ENCODE measurements around the gene ALCAM. TPM values are rescaled to one million over a fixed set of nuclear protein-coding genes. Genes with fewer than 3 reads are reported as not detected.

The ALCAM gene
- total RNA-seq, 1 donor from 2014 or later = 90.3 TPM

DNA sequence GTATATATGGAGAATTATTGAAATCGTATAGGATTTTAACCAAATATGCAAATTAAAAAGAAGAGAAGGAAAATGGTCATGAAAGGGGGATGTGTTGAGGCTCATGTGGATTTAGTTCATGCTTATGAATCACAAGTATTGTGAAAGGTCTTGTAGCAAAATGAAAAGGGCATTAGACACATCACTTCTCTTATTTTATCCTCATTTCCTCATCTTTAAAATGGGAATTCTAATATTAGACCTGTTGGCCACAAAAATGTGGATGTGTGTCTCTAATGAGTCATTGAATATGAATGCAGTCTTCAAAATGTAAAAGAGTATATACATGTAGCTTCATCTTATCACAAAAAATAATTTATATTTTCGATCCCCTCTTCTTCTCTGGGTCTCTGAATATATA, 14.9 kb upstream of the ALCAM start:
- DNase-seq (ENCODE audit: low spot score in 2 of 2, unreplicated experiment in 2 of 2) = no peak
- Mint-ChIP-seq H3K4me3 (no peak overlapping the region), H3K36me3 (no peaks in the 10 kb centered on the region), H3K27me3 (ENCODE audit: low read depth) (peaks cover 5% of the 10 kb centered on the region), H3K9me3 (no peaks in the 10 kb centered on the region), H3K27ac (no peak overlapping the region), H3K4me1 (peaks cover 27% of the 10 kb centered on the region)
- TF ChIP-seq, protein P1, sequence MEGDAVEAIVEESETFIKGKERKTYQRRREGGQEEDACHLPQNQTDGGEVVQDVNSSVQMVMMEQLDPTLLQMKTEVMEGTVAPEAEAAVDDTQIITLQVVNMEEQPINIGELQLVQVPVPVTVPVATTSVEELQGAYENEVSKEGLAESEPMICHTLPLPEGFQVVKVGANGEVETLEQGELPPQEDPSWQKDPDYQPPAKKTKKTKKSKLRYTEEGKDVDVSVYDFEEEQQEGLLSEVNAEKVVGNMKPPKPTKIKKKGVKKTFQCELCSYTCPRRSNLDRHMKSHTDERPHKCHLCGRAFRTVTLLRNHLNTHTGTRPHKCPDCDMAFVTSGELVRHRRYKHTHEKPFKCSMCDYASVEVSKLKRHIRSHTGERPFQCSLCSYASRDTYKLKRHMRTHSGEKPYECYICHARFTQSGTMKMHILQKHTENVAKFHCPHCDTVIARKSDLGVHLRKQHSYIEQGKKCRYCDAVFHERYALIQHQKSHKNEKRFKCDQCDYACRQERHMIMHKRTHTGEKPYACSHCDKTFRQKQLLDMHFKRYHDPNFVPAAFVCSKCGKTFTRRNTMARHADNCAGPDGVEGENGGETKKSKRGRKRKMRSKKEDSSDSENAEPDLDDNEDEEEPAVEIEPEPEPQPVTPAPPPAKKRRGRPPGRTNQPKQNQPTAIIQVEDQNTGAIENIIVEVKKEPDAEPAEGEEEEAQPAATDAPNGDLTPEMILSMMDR (IDR thresholded peaks at IDR 0.05; ENCODE audit: unreplicated experiment) = no peak

DNA sequence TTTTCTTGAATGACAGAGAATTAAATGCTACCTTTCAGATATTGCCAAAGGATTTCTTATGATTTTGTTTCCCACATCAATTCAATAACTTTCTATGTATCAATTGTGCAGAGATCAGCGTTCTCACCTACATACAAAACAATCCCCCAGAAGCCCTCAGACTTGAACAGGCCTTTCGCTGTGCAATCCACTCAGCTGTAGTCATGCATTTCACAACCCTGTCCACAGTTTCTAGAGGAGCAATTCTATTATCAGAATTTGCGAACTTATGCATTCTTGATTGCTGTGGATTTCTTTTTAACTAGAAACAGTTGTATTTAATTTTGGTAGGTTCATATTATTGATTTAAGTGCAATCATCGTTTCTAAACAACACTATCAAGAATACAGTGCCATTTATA, 13.7 kb upstream of the ALCAM start:
- Mint-ChIP-seq H3K4me1 (peaks cover 27% of the 10 kb centered on the region), H3K36me3 (no peaks in the 10 kb centered on the region), H3K27ac (no peak overlapping the region), H3K9me3 (no peaks in the 10 kb centered on the region), H3K27me3 (ENCODE audit: low read depth) (peaks cover 5% of the 10 kb centered on the region), H3K4me3 (peak overlapping the region; percentile 82)
- DNase-seq (ENCODE audit: low spot score in 2 of 2, unreplicated experiment in 2 of 2) = no peak
- TF ChIP-seq, protein P1 (IDR thresholded peaks at IDR 0.05; ENCODE audit: unreplicated experiment) = no peak

DNA sequence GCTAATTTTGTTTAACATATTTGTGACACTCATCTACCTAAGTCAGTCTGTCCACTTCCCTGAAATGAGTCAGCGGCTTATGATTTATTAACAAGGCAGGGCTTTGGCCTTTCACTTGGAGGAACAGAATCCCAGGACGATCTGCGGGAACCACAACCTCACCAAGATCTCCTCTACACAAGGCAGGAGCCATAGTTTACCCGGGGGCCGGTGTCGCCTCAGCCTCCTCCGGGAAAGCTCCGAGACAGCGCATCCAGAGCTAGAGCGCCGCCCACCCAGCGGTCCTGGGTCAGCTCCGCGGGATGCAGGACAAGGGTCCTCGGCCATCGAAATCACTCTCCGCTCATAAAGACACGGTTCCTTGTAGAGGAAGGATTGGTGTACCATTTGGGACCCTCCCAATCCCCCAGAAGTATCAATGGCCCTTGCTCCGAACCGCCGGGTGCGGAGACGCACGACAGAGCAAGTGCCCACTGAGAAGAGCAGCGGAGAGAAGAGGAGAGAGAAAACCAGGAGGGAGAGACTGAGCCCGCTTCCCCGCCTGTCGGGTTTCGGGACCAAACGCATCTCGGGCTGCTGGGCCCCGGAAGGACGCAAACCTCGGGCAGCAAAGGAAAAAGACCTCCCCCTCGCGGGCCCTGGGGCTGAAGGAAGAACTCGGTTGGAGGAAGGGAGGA, 13.1 kb upstream of the ALCAM start:
- peaks cover 5% of the 10 kb centered on the region for H3K27me3 Mint-ChIP-seq (ENCODE audit: low read depth)
- H3K27ac Mint-ChIP-seq = peak overlapping the region; percentile 43
- H3K9me3 Mint-ChIP-seq = no peaks in the 10 kb centered on the region
- peak in 1 of 2 experiments; percentile 51 for DNase-seq (ENCODE audit: low spot score in 2 of 2, unreplicated experiment in 2 of 2)
- peaks cover 27% of the 10 kb centered on the region for H3K4me1 Mint-ChIP-seq
- H3K4me3 Mint-ChIP-seq = peak overlapping the region; percentile 82
- TF ChIP-seq, protein P1 (IDR thresholded peaks at IDR 0.05; ENCODE audit: unreplicated experiment) = no peak
- no peaks in the 10 kb centered on the region for H3K36me3 Mint-ChIP-seq

DNA sequence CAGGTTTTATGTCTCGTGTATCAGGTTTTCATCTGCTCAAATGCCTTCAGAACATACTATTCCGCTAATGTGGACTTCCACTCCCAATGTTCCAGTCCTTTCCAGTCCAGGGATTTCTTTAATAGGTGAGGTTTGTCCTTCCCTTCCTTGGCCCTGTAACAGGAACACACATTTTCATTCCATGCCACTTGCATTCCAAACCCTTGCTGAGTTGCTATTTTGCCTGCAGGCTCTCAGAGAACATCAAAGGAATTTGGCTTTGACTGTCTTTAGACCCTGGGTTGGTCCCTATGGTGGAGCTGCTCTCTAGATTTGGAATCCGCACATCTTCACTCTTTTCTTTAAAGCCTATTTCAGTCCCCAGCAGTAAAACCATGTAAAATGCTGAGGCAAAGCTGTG, 12.3 kb upstream of the ALCAM start:
- Mint-ChIP-seq H3K27ac (peak overlapping the region; percentile 5), H3K4me3 (peak overlapping the region; percentile 82), H3K27me3 (ENCODE audit: low read depth) (peaks cover 5% of the 10 kb centered on the region), H3K9me3 (no peaks in the 10 kb centered on the region), H3K36me3 (no peaks in the 10 kb centered on the region), H3K4me1 (peaks cover 27% of the 10 kb centered on the region)
- DNase-seq (ENCODE audit: low spot score in 2 of 2, unreplicated experiment in 2 of 2) = no peak
- TF ChIP-seq, protein P1 (IDR thresholded peaks at IDR 0.05; ENCODE audit: unreplicated experiment) = no peak

DNA sequence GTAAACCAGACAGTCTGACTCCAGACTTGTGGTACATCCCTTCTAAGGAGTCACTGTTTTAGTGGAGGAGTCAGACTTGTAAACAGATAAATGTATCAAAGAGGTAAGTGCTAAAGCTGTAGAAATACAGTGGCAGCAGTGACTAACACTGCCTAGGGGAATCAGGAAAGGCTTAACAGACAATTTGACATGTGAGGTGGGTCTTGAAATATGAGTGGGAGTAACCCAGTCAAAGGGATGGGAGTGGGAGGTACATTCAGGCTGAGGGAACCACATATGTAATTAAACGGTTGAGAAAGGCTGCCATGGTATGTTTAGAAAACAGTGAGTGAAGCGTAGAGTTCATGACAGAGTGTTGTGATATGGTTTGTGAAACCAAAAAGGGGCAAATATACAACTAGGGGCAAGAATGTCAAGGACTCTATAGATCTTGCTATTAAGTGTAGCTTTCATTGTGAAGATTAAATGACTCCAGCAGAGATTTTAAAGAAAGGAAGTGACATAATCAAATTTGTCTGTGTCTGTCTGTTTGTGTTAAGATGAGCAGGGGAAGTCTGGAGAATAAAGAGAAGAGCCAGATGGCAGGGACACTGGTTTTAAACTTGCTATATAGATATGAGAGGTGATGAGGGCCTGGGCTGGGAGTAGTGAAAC, 11.2 kb upstream of the ALCAM start:
- Mint-ChIP-seq H3K27me3 (ENCODE audit: low read depth) (peaks cover 5% of the 10 kb centered on the region), H3K27ac (peak overlapping the region; percentile 58), H3K9me3 (no peaks in the 10 kb centered on the region), H3K36me3 (no peaks in the 10 kb centered on the region), H3K4me3 (no peak overlapping the region), H3K4me1 (peaks cover 27% of the 10 kb centered on the region)
- no peak for DNase-seq (ENCODE audit: low spot score in 2 of 2, unreplicated experiment in 2 of 2)
- TF ChIP-seq, protein P1 (IDR thresholded peaks at IDR 0.05; ENCODE audit: unreplicated experiment) = no peak
